Prostate gland (tissue), 2 donors: ENCODE measurements around the gene TRPV5.

Experiments
- POLR2A ChIP-seq: fragments of 450-650 bp; IDR thresholded peaks from one replicate; pipeline ENCODE4 v1.6.1; 2016; ENCODE audit warnings: antibody characterized with exemption, mild to moderate bottlenecking
- POLR2AphosphoS5 ChIP-seq: sonication (generic); formaldehyde crosslinking; IDR thresholded peaks from one replicate; pipeline ENCODE4 v1.6.1; 2017; ENCODE audit warnings: antibody characterized with exemption
- TF ChIP-seq, protein P1 (sequence below), 4 experiments: fragments of 200-600 bp in 2 of 4; fragments of 450-650 bp in 2 of 4; sonication (generic) in 2 of 4; IDR thresholded peaks; 1 replicate in 3 of 4; 2 replicates in 1 of 4; pipeline ENCODE4 v1.5.1; 2016 to 2019; ENCODE audit warnings: antibody characterized with exemption in 4 of 4, mild to moderate bottlenecking in 2 of 4, moderate library complexity in 2 of 4

DNA sequence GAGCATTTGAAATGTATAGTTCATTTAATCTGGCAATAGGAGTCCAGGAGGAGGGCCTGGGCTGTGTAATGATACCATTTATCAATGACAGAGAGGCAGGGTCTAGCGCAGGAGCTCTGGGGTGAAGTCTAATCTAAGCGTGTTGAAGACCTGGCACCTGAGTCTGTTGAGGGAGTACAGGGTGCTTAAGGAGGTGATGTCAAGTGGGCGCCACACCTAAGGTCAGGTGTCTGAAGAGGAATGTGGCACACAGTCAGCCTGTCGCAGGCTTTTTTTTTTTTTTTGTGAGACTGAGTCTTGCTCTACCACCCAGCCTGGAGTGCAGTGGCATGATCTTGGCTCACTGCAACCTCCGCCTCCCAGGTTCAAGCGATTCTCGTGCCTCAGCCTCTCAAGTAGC lies 8.0 kb upstream of the TRPV5 start:
- no peak for TF ChIP-seq POLR2A
- TF ChIP-seq, protein P1, sequence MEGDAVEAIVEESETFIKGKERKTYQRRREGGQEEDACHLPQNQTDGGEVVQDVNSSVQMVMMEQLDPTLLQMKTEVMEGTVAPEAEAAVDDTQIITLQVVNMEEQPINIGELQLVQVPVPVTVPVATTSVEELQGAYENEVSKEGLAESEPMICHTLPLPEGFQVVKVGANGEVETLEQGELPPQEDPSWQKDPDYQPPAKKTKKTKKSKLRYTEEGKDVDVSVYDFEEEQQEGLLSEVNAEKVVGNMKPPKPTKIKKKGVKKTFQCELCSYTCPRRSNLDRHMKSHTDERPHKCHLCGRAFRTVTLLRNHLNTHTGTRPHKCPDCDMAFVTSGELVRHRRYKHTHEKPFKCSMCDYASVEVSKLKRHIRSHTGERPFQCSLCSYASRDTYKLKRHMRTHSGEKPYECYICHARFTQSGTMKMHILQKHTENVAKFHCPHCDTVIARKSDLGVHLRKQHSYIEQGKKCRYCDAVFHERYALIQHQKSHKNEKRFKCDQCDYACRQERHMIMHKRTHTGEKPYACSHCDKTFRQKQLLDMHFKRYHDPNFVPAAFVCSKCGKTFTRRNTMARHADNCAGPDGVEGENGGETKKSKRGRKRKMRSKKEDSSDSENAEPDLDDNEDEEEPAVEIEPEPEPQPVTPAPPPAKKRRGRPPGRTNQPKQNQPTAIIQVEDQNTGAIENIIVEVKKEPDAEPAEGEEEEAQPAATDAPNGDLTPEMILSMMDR (IDR thresholded peaks at IDR 0.05), result no peak
- TF ChIP-seq POLR2AphosphoS5, result no peak
